K562 (cell line): ENCODE results near the gene PTCH2. TPM values are rescaled to one million over a fixed set of nuclear protein-coding genes. Genes with fewer than 3 reads are reported as not detected.

Experiments used
- ARID1B ChIP-seq: fragments of 450-650 bp; IDR thresholded peaks from 2 replicates; pipeline ENCODE4 v1.6.1; 2016; ENCODE audit warnings: antibody characterized with exemption, mild to moderate bottlenecking, inconsistent platforms
- BHLHE40 ChIP-seq: IDR thresholded peaks from 2 replicates; pipeline ENCODE4 v1.6.1; 2011; ENCODE audit warnings: low read length, improper control_type of control experiment
- CBFB ChIP-seq: sonication (generic); formaldehyde crosslinking; IDR thresholded peaks from 2 replicates; pipeline ENCODE4 v1.4.0; 2020; ENCODE audit warnings: mild to moderate bottlenecking, missing genetic modification reagents
- CEBPB ChIP-seq: fragments of 450-650 bp; IDR thresholded peaks from 2 replicates; pipeline ENCODE4 v1.6.1; 2016; ENCODE audit warnings: missing genetic modification characterization, missing compliant biosample characterization
- CHCHD3 ChIP-seq: fragments of 250-450 bp; sonication (Bioruptor Pico); IDR thresholded peaks from 2 replicates; pipeline ENCODE4 v2.1.2; 2022; ENCODE audit warnings: mild to moderate bottlenecking
- ETV5 ChIP-seq: sonication (generic); formaldehyde crosslinking; IDR thresholded peaks from 2 replicates; pipeline ENCODE4 v1.4.0; 2020; ENCODE audit warnings: low read depth, mild to moderate bottlenecking, missing genetic modification reagents
- FOXP1 ChIP-seq: sonication (generic); formaldehyde crosslinking; IDR thresholded peaks from 2 replicates; pipeline ENCODE4 v1.8.0; 2022; ENCODE audit warnings: mild to moderate bottlenecking, missing genetic modification reagents
- GABPB2 ChIP-seq: fragments of 250-450 bp; sonication (Bioruptor Pico); conservative IDR thresholded peaks from 2 replicates; pipeline ENCODE4 v1.5.1; 2021; ENCODE audit warnings: mild to moderate bottlenecking
- HDAC1 ChIP-seq, 2 experiments: fragments of 450-650 bp; IDR thresholded peaks; 2 replicates each; pipeline ENCODE4 v1.6.1; 2016 to 2017; ENCODE audit warnings: inconsistent platforms in 1 of 2, mild to moderate bottlenecking in 1 of 2, moderate library complexity in 1 of 2
- JUN ChIP-seq, 2 experiments: sonication (generic) in 1 of 2; formaldehyde crosslinking in 1 of 2; IDR thresholded peaks; 2 replicates each; pipeline versions ENCODE4 v1.6.1 to v1.8.0; 2012 to 2022; ENCODE audit warnings: borderline replicate concordance in 2 of 2, mild to moderate bottlenecking in 2 of 2, improper control_type of control experiment in 1 of 2, low read depth in 1 of 2, low read length in 1 of 2, missing genetic modification reagents in 1 of 2
- MYBL2 ChIP-seq, 2 experiments: fragments of 450-650 bp in 1 of 2; sonication (generic) in 1 of 2; formaldehyde crosslinking in 1 of 2; IDR thresholded peaks; 2 replicates each; pipeline versions ENCODE4 v1.6.1 to v1.8.1; 2017 to 2022; ENCODE audit warnings: borderline replicate concordance in 1 of 2, inconsistent platforms in 1 of 2, low read depth in 1 of 2, mild to moderate bottlenecking in 1 of 2, missing genetic modification reagents in 1 of 2, moderate library complexity in 1 of 2
- RB1 ChIP-seq: fragments of 450-650 bp; IDR thresholded peaks from 2 replicates; pipeline ENCODE4 v1.6.1; 2017; ENCODE audit warnings: low read depth, mild to moderate bottlenecking
- RCOR1 ChIP-seq, 2 experiments: IDR thresholded peaks; 2 replicates each; pipeline ENCODE4 v1.6.1; 2012; ENCODE audit warnings: low read depth in 2 of 2, low read length in 2 of 2, borderline replicate concordance in 1 of 2, improper control_type of control experiment in 1 of 2
- SAFB ChIP-seq: fragments of 200-400 bp; formaldehyde crosslinking; IDR thresholded peaks from 2 replicates; pipeline ENCODE4 v1.6.1; 2017; ENCODE audit warnings: low read depth, low read length, borderline replicate concordance
- SAFB2 ChIP-seq: fragments of 200-400 bp; formaldehyde crosslinking; IDR thresholded peaks from 2 replicates; pipeline ENCODE4 v1.6.1; 2018; ENCODE audit warnings: borderline replicate concordance, low read length, low read depth, moderate library complexity; ENCODE audit not compliant: severe bottlenecking
- SETDB1 ChIP-seq: IDR thresholded peaks from one replicate; pipeline ENCODE4 v1.6.1; 2012; ENCODE audit warnings: low read length, control low read depth, inconsistent platforms
- SRF ChIP-seq, 2 experiments: fragments of 250-450, 450-650 bp in 1 of 2; sonication (Bioruptor Pico) in 1 of 2; sonication (generic) in 1 of 2; formaldehyde crosslinking; IDR thresholded peaks; 2 replicates each; pipeline versions ENCODE4 v1.5.0 to v1.5.1; 2020 to 2022; ENCODE audit warnings: mild to moderate bottlenecking in 1 of 2, missing genetic modification reagents in 1 of 2
- ZNF143 ChIP-seq: sonication (generic); formaldehyde crosslinking; IDR thresholded peaks from 2 replicates; pipeline ENCODE4 v1.9.0; 2022; ENCODE audit warnings: mild to moderate bottlenecking, missing genetic modification reagents
- ZNF24 ChIP-seq: fragments of 450-650 bp; IDR thresholded peaks from 2 replicates; pipeline ENCODE4 v1.6.1; 2016
- polyA plus RNA-seq, 8 experiments: library from polyadenylated mRNA; depleted of rRNA in 4 of 8; stranded (reverse) in 5 of 8; unstranded in 3 of 8; fragments of >200 nt; fragmentation: Nextera tagmentation in 2 of 8; fragmentation: Illumina TruSeq in 1 of 8; extraction: Ambion mirVana in 2 of 8; extraction: Trizol in 1 of 8; gene quantifications; 2 replicates each; pipeline versions ENCODE4 v1.2.1 to v1.2.3, GENCODE V29; 2011 to 2014; ENCODE audit warnings: inconsistent platforms in 1 of 8, missing spikeins in 1 of 8
- total RNA-seq, 7 experiments: library from RNA; depleted of rRNA in 6 of 7; stranded (reverse); fragments of >200 nt in 6 of 7; fragmentation: Illumina TruSeq in 2 of 7; extraction: Trizol in 2 of 7; gene quantifications; 2 replicates each; pipeline versions ENCODE4 v1.2.1 to v1.2.3, GENCODE V29; 2011 to 2021; ENCODE audit warnings: low replicate concordance in 1 of 7
- TF ChIP-seq, protein P1 (sequence below), 2 experiments: fragments of 450-650 bp; formaldehyde crosslinking in 1 of 2; IDR thresholded peaks; 2 replicates each; pipeline versions ENCODE4 v1.4.0 to v1.6.1; 2014 to 2020; ENCODE audit warnings: mild to moderate bottlenecking in 2 of 2, borderline replicate concordance in 1 of 2, low read depth in 1 of 2

PTCH2 gene
- total and polyA plus RNA-seq, 9 of the 15 experiments (the other 6 are each of a cell fraction or from before 2014, with no cell fraction given), result 0.15 to 27.3 (median 0.48) TPM; not detected in 1

DNA sequence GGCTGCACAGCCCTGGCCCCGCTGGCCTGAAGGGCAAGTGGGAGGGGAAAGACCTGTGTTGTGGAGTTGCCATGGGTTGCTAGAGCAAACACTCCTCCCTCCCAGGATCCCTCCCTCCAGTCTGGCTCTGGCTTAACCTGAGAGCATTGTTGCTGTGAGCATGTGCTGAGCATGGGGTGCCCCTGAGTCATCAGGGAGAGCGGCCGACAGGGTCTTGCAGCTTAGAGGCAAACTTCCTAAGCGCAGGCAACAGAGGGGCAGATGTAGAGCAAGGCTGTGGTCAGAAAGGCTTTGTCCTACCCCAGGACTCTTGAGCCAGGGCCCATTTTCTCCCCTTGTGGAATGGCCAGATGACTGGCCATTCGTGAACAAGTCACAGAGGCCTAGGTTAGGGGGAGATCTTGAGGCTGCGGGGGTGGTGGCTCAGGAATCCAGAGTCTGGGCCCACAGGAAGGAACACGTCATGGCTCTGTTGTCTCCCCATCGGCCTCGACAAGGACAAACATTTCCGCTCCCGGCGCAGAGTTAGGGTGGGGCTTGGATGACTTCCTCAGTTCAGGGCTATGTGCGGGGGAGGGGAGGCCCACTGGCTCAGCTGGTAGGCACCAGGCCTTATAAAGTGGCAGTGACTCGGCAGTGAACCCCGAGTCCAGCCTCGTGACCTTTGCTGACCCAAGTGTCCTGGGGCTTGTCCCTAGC, 35.5 kb downstream of the PTCH2 start (continued):
- TF ChIP-seq RCOR1 (IDR thresholded peaks at IDR 0.05; ENCODE audit: borderline replicate concordance in 1 of 2, low read depth in 2 of 2, low read length in 2 of 2), result peak; percentile 16 to 72; a peak in 2 of 4 replicates
- TF ChIP-seq GABPB2 (CRISPR knock-in tag), result no peak
- TF ChIP-seq SETDB1, result peak; percentile 67
- TF ChIP-seq CBFB (CRISPR knock-in tag), result 0 out of 2 replicates have a peak, but pooled peaks have one; percentile 3
- no peak for TF ChIP-seq CHCHD3 (CRISPR knock-in tag)
- peak; percentile 98 for TF ChIP-seq FOXP1 (CRISPR knock-in tag)
- TF ChIP-seq ZNF24, result peak; percentile 88
- TF ChIP-seq SAFB, result no peak
- 0 out of 2 replicates have a peak, but pooled peaks have one; percentile 48 for TF ChIP-seq ZNF143 (CRISPR knock-in tag)
- TF ChIP-seq CEBPB (tag), result no peak
- no peak; the same call in none of the 2 replicates for TF ChIP-seq RB1
- no peak for TF ChIP-seq MYBL2 (IDR thresholded peaks at IDR 0.05; ENCODE audit: low read depth)
- no peak for TF ChIP-seq MYBL2 (CRISPR knock-in tag; IDR thresholded peaks at IDR 0.05; ENCODE audit: borderline replicate concordance)
- no peak for TF ChIP-seq SAFB2
- TF ChIP-seq HDAC1 (IDR thresholded peaks at IDR 0.05), result peak in 1 of 2 experiments; percentile 78; a peak in 2 of 4 replicates
- peak; percentile 99 for TF ChIP-seq ETV5 (CRISPR knock-in tag)
- TF ChIP-seq SRF (CRISPR knock-in tag; IDR thresholded peaks at IDR 0.05), result peak in 1 of 2 experiments; percentile 78; a peak in 2 of 4 replicates
- TF ChIP-seq JUN (IDR thresholded peaks at IDR 0.05; ENCODE audit: borderline replicate concordance, low read depth, low read length), result peak; percentile 46
- peak; percentile 98; the same call in 1 of the 2 replicates for TF ChIP-seq JUN (CRISPR knock-in tag; IDR thresholded peaks at IDR 0.05; ENCODE audit: borderline replicate concordance)
- TF ChIP-seq ARID1B, result peak; percentile 83
- TF ChIP-seq, protein P1, sequence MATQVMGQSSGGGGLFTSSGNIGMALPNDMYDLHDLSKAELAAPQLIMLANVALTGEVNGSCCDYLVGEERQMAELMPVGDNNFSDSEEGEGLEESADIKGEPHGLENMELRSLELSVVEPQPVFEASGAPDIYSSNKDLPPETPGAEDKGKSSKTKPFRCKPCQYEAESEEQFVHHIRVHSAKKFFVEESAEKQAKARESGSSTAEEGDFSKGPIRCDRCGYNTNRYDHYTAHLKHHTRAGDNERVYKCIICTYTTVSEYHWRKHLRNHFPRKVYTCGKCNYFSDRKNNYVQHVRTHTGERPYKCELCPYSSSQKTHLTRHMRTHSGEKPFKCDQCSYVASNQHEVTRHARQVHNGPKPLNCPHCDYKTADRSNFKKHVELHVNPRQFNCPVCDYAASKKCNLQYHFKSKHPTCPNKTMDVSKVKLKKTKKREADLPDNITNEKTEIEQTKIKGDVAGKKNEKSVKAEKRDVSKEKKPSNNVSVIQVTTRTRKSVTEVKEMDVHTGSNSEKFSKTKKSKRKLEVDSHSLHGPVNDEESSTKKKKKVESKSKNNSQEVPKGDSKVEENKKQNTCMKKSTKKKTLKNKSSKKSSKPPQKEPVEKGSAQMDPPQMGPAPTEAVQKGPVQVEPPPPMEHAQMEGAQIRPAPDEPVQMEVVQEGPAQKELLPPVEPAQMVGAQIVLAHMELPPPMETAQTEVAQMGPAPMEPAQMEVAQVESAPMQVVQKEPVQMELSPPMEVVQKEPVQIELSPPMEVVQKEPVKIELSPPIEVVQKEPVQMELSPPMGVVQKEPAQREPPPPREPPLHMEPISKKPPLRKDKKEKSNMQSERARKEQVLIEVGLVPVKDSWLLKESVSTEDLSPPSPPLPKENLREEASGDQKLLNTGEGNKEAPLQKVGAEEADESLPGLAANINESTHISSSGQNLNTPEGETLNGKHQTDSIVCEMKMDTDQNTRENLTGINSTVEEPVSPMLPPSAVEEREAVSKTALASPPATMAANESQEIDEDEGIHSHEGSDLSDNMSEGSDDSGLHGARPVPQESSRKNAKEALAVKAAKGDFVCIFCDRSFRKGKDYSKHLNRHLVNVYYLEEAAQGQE (IDR thresholded peaks at IDR 0.05; ENCODE audit: borderline replicate concordance), result no peak; the same call in 1 of the 2 replicates
- TF ChIP-seq, protein P1 (CRISPR knock-in tag; IDR thresholded peaks at IDR 0.05; ENCODE audit: low read depth), result no peak
- peak; percentile 81 for TF ChIP-seq BHLHE40
